HG03432 (cell line): ENCODE data around the gene LIPE.
A peak's percentile ranks its signal among the peaks of the same experiment; 100 is the strongest.
"Not testable (repeated sequence)": the region's sequence is repeated elsewhere in the genome, so short reads cannot be mapped to it uniquely, and the experiment has no call there.

ENCODE experiments used
- ATAC-seq: cut with Tn5 transposase; IDR thresholded peaks from one replicate; pipeline ENCODE4 v1.9.1; 2021; ENCODE audit warnings: mild to moderate bottlenecking, moderate library complexity; ENCODE audit not compliant: unreplicated experiment

LIPE gene, protein sequence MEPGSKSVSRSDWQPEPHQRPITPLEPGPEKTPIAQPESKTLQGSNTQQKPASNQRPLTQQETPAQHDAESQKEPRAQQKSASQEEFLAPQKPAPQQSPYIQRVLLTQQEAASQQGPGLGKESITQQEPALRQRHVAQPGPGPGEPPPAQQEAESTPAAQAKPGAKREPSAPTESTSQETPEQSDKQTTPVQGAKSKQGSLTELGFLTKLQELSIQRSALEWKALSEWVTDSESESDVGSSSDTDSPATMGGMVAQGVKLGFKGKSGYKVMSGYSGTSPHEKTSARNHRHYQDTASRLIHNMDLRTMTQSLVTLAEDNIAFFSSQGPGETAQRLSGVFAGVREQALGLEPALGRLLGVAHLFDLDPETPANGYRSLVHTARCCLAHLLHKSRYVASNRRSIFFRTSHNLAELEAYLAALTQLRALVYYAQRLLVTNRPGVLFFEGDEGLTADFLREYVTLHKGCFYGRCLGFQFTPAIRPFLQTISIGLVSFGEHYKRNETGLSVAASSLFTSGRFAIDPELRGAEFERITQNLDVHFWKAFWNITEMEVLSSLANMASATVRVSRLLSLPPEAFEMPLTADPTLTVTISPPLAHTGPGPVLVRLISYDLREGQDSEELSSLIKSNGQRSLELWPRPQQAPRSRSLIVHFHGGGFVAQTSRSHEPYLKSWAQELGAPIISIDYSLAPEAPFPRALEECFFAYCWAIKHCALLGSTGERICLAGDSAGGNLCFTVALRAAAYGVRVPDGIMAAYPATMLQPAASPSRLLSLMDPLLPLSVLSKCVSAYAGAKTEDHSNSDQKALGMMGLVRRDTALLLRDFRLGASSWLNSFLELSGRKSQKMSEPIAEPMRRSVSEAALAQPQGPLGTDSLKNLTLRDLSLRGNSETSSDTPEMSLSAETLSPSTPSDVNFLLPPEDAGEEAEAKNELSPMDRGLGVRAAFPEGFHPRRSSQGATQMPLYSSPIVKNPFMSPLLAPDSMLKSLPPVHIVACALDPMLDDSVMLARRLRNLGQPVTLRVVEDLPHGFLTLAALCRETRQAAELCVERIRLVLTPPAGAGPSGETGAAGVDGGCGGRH

DNA sequence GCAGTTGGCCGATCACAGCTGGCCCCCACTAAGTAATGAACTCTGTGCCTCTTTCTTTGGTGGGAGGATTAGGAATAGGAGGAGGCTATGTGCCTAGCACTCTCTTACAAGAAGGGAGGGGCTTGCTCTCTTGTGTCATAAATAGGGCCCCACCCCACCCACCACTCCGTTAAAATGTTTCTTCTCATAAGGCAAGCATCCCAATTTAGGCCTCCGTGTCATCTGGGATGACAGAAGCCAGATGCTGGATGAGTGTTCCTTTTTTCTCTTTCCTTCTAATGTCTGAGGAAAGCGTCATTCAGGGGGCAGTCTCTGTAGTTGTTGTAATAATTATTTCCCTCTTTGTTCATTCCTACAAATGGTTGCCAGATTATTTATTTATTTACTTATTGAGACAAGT is at the start of gene LIPE:
Gene LIPE (minus strand): TSS at position 76 of the 400 bp plus-strand sequence. CDS start 239 bp downstream, outside the sequence.
- no peak for ATAC-seq

DNA sequence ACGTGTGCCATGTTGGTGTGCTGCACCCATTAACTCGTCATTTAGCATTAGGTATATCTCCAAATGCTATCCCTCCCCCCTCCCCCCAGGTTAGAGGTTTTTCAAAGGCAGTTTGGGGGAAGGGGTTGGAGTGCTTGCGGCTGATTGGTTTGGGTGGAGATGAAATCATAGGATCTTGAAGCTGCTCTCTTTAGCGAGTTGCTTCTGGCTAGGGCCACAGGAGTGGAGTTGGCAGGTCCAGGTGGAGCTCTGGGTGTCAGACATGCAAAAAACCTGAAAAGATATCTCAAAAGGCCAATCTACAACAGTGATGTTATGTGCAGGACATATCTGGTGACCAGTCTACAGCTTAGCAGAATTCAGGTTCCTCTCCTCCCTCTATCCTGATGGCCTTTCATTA is 48.2 kb upstream of the LIPE start:
- ATAC-seq: no peak

DNA sequence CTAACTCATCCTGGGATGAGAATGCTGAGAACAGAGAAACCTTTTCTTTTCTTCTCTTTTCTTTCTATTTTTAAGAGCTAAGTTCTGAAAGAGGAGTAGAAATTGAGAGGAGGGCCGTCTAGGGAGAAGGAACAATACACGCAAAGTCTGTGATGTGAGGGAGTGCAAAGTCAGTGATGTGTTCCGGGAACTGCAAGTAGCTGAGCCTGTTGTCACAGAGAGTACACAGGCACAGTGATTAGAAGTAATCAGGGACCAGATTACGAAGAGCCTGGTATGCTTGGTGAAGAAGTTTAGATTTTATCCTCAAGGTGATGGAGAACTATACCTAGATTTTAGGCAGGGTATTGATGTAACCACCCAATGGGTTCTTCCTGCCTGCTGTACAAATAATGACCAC is 47.6 kb upstream of the LIPE start:
- ATAC-seq: no peak

DNA sequence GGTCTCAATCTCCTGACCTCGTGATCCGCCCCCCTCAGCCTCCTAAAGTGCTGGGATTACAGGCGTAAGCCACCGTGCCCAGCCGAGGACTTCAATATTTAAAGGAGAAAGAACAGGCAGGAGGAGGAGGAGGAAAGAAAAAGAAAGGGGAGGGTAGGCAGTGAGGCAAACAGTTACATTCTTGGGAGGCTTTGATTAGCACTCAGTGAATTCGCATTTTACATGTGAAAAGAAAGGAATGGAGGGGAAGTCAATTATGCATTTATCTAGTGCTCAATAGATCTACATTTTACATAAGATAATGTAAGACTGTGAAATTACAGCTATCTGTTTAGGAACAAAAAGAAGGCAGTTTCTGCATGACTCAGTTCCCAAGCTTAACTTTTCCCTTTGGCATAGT is 46.5 kb upstream of the LIPE start:
- no peak for ATAC-seq

DNA sequence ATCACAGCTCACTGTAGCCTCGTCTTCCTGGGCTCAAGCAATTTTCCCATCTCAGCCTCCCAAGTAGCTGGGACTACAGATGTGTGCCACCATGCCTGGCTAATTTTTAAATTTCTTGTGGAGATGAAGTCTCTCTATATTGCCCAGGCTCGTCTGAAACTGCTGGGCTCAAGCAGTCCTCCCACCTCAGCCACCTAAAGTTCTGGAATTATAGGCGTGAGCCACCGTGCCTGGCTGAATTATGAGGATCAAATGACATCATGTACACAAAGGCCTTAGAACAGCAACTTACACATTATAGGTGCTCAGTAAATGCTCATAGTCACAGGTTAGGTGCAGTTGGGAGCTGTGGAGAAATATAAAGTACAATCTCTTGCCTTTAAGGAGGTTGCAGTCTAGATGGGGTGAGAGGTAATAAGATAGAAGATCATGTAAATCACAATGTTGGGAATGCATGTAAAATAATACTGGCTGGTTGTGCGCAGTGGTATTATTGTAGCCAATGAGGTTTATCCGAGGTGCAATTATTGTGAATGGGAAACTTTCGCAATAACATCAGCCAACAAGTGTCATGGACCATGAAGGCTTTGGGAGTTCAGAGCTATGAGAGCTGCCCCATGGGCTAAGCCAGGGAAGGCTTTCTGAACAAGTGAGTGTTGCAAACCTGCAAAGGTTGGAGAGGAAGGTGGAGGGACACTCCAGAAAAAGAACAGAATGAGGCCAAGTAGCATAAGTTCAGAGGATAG is 45.4 kb upstream of the LIPE start:
- ATAC-seq: no peak

DNA sequence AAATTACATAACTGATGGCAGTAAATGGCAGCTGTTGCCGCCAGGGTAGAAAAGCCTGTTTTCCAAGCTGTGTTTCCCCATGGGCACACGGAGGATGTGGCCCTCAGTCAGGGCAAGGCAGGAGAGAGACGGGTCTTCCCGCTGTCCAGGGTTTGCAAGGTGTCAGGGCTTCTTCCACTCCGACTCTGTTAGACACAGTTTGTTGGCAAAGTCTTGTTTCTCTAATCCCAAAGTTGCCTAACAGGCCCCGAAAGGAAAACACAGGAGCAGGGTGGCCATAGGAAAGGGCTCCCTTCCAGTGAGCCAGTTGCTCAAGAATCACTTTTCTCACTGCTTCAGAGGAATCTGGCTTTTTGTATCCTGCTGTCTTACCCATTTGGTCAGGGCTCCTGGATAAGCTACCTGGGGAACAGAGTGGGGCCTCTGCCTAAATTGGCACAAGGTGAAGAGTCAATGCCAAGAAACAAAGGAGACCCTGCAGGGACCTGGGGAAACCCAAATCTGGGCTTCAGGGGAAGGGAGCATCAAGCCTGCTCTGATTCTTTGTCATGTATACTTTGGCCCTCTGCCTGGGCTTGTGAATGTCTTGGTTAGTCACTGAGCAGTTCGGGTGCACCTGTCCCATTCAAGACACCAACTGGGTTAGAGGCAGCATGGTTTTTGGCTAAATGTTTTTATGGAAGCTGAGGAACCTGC is 44.5 kb upstream of the LIPE start:
- no peak for ATAC-seq

DNA sequence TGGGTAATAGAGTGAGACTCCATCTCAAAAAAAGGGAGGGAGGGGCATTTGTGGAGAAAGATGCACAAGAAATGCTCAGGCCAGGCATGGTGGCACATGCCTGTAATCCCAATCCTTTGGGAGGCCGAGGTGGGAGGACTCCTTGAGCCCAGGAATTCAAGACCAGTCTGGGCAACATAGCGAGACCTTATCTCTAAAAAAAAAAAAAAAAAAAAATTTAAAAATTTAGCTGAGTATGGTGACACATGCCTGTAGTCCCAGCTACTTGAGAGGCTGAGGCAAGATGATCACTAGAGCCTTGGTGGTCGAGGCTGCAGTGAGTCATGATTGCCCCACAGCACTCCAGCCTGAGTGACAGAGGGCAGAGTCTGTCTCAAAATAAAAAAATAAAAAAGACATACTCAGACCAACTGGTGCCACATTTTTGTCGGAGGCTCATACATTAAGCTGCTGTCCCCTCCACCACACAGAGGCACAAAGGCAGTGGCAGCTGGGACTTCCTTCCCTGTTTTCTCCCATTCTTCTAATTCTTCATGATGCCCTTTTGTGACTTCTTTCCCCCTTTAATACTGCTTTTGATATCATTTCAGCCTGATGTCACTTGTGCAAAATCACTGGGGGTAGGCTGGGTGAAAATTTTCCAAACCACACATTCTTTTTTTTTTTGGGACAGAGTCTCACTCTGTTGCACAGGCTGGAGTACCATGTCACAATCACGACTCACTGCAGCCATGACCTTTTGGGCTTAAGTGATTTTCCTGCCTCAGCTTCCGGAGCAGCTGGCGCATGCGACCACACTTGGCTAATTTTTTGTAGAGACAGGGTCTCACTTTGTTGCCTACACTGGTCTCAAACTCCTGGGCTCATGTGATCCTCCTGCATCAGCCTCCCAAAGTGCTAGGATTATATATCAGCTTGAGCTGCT is 42.4 kb upstream of the LIPE start:
- no peak for ATAC-seq

DNA sequence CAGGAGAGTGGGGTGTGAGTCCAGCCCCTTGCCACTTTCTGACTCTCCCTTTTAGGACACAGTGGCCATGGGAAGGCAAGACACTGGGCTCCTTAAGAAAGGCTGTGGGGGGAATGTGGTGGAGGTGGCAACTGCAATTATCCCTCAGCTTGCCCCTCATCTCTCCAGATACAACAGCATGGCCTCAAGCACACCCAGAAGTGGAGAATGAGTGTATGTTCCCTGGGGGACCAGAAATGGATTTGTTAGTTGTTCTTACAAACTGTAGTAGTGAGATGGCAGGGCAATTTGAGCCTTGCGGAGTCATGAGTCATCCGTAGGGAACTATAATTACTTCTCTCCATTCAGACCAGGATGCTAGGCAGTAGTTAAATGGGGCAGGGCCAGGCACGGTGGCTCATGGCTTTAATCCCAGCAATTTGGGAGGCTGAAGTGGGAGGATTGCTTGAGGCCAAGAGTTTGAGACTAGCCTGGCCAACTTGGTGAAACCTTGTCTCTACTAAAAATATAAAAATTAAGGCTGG is 41.1 kb upstream of the LIPE start:
- ATAC-seq: no peak

DNA sequence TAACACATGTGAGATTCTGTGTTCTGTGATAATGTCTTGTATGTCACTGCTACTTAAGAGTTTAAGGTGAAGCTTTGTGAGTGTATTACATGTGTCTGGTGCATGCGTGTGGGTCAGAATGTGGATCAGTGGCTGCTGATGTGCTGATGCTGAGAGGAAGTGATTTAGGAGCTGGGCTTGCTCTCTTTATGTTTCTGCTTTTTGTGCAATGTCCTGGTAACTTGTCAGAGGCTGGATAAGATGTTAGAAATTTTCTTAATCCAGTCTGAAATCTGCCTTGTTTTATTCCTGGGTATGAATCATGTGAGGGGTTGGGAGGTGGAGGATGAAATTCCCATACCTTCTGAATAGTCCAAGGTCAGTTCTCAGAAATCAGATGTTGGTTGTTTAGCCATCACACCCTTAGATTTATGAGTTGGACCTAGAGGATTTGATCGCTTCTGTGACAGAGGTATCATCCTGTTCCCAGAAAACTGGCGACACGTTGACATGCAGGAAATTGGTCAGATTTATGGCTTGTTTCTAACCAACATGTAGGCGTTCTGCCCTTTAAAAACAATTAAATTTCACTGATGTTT is 40.1 kb upstream of the LIPE start:
- no peak for ATAC-seq

DNA sequence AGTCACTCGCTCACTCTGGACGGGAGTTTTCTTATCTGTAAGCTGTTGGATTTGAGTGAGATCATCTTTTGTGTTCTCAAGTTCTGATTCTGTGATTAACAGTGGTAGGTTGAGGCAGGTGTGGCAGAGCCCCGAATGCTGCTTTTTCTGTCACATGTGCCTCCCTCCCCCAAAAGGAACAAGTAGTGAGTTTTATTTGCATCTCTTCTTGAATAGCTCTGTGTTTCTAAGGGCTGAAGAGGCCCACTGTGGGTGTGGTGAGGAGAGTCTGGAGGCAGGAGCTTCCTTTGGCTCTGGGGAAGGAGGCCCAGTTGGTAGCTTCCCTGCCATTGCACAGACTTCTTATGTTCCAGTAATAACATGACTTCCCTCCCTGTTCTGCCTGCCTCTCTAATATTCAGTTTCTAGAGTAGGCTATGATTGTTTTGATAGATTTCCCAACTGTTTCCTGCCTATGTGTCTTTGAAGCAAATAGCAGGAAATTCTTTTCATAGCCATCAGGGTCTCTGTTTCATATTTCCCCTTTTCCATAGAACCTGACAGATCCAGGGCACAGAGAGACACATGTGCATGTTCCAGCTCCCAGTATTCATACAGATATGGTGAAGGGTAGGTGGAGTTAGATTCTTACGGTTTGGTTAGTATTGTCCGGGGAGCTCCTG is 39.5 kb upstream of the LIPE start:
- ATAC-seq: no peak

DNA sequence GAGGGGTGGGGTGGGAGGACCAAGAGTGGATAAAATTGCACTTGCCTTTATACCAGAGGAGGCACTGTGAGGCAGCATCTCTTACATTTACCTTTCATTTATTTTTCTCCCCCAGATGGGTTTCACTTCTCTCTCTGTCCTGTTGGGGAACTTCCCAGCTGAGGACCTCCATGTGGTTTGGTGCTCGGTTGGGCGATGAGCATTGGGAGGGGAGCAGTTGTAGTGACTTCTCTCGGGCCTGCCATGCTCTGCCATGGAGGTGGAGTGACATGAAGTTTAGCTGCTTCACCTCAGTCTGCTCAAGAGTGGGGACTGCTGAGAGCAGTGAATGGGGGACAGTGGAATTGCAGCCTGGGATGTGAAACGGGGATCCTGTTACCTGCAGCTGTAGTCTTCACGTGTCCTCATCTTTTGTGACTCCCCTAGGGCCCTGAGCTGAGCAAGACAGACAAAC is 38.7 kb upstream of the LIPE start:
- ATAC-seq: peak; percentile 87

DNA sequence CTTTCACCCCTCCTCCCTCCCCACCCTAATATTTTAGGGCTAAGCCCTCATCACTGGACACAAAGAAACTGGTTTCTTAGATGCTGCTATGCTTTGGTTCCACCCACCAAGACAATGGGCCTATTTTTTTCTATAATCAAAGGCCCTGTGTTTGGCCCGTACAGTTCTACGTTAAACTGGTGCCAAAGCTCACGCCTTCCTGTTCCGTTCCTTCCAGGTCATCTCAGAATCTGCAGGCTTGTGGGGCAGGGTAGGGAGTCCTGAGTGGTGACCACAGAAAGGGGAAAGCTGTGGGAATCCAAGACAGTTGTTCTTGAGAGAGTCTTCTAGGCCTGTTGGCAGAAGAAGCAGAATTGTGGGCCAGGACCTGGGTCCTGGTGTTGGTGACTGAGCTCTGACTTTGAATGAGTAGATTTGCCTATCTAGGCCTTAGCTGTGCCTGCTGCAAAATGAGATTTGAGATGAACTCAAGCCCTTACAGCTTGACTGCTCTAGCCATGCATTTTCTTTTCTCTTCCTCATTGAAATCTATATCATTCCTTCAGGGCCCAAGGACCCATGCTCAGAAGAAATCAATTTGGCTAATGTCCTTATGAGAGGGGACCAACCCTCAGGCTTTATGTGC is 34.6 kb upstream of the LIPE start:
- ATAC-seq: no peak

DNA sequence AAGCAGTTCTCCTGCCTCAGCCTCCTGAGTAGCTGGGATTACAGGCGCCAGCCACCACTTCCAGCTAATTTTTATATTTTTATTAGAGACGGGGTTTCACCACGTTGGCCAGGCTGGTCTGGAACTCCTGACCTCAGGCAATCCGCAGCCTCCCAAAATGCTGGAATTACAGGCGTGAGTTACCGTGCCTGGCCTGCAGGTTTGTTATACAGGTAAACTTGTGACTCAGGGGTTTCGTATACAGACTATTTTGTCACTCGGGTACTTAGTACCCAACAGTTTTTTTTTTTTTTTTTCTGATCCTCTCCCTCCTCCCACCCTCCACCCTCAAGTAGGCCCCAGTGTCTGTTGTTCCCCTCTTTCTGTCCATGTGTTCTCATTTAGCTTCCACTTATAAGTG is 34.0 kb upstream of the LIPE start:
- ATAC-seq: not testable (repeated sequence)

DNA sequence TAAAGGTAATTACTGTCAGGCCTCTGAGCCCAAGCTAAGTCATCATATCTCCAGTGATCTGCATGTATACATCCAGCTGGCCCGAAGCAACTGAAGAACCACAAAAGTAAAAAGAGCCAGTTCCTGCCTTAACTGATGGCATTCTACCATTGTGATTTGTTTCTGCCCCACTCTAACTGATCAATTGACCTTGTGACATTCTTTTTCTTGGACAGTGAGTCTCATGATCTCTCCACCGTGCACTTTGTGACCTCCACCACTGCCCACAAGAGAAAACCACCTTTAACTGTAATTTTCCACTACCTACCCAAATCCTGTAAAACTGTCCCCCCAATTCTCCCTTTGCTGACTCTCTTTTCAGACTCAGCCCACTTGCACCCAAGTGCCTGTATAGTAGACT is 32.7 kb upstream of the LIPE start:
- ATAC-seq: no peak

DNA sequence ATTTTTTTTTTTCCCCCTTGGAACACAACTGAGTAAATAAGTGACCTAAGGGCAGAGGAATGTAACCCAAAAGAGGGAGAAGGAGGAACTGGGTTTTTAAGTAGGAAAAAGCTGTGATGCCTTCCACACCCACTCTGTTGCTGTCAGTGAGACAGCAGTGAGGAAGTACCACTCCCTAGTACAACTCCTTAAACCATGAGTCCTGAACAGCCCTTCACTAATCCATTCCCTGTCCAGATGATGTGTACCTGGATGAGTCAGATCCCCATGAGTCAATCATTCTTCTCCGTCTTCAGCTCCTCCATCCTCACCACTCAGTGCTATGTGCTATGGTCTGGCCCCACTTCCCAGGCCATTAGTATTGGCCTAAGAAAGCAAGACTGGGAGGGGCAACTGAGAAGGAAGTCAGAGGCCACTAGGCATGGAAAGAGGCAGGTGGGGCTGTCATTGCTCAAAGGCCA is 28.5 kb upstream of the LIPE start:
- ATAC-seq: no peak

DNA sequence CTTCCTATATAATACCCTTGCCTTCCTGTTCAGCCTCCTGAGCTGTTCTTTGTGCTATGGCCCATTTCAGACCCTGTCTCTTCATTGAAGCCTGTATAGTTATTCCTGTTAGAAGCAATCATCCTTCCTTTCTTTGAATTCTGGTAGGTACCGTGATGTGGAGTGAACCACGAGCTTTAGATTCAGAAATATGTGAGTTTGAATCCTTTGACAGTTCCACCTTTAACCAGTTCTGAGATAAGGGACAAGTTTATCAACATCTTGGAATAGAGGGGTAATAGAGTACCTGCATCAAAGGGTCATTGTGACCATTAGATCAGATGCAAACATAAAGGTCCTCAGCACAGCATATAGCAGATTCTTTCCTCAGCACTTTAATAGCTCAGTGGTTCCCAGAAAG is 27.9 kb upstream of the LIPE start:
- no peak for ATAC-seq

DNA sequence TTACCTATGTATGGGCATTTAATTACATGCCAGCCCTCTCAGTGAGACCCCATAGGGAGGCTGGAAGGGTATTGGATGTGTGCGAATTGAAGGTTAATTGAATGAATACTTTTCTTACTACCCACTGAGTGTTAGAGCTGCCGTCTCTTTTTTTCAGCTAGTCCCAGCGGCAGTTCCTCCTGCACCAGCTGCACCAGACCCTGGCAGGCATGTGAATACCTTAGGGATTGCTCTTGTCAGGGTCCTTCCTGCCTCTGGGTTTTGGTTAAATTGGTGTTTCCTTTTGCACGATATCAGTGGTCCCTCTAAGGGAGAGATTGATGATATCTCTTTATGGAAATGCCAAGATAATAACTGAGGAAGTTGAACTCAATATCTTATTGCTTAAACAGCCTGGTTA is 25.4 kb upstream of the LIPE start:
- no peak for ATAC-seq
